SK-N-SH (cell line): ENCODE data around the gene NLRC5. TPM values are rescaled to one million over a fixed set of nuclear protein-coding genes. Genes with fewer than 3 reads are reported as not detected.

Experiments used
- CTCF ChIA-PET: fragments of 300-600, 350-600 bp; formaldehyde crosslinking; extraction: SDS; loops from one replicate; lab custom pipeline; 2021; lab: Yijun Ruan, JAX
- POLR2A ChIA-PET: fragments of 350-600 bp; sonication (Branson Sonifier 250); formaldehyde crosslinking; extraction: SDS; loops from one replicate; lab custom pipeline; 2020; ENCODE audit warnings: antibody characterized with exemption, inconsistent platforms; lab: Yijun Ruan, JAX
- DNase-seq: peaks from one replicate; pipeline ENCODE4 v3.0.0; 2012
- H2AFZ ChIP-seq: fragments of 200-600 bp; sonication (generic); 2 replicates; pipeline ENCODE4 v1.8.1; 2016; ENCODE audit warnings: antibody characterized with exemption, mild to moderate bottlenecking, low read depth
- H3F3A ChIP-seq: fragments of 200-600 bp; sonication (generic); replicated peaks from 2 replicates; pipeline ENCODE3; 2016; ENCODE audit warnings: antibody characterized with exemption, mild to moderate bottlenecking; ENCODE audit not compliant: insufficient read depth
- H3K27ac ChIP-seq, 2 experiments: fragments of 200-500 bp in 1 of 2; fragments of 200-600 bp in 1 of 2; sonication (Bioruptor generic) in 1 of 2; sonication (generic), shearing (Covaris generic) in 1 of 2; 2 replicates each; pipeline versions ENCODE4 v1.5.1 to v1.6.1; 2014 to 2016; ENCODE audit warnings: low read depth in 2 of 2, inconsistent platforms in 1 of 2, low read length in 1 of 2, mild to moderate bottlenecking in 1 of 2, mixed read lengths in 1 of 2
- H3K27me3 ChIP-seq: fragments of 200-600 bp; sonication (generic), shearing (Covaris generic); 2 replicates; pipeline ENCODE4 v1.6.1; 2016; ENCODE audit warnings: mixed run types; ENCODE audit not compliant: insufficient read depth
- H3K36me3 ChIP-seq, 2 experiments: fragments of 200-500 bp in 1 of 2; fragments of 200-600 bp in 1 of 2; sonication (Bioruptor generic) in 1 of 2; sonication (generic) in 1 of 2; replicated peaks in 1 of 2; 2 replicates each; pipeline versions ENCODE3 to v1.5.1; 2014 to 2016; ENCODE audit warnings: low read length in 1 of 2, mild to moderate bottlenecking in 1 of 2; ENCODE audit not compliant: insufficient read depth in 2 of 2, control insufficient read depth in 1 of 2
- H3K4me1 ChIP-seq, 2 experiments: fragments of 200-500 bp in 1 of 2; fragments of 200-600 bp in 1 of 2; sonication (Bioruptor generic) in 1 of 2; sonication (generic), shearing (Covaris generic) in 1 of 2; 2 replicates each; pipeline versions ENCODE4 v1.5.1 to v1.6.1; 2014 to 2016; ENCODE audit warnings: low read depth in 1 of 2, low read length in 1 of 2, mixed run types in 1 of 2; ENCODE audit not compliant: insufficient read depth in 2 of 2, control insufficient read depth in 1 of 2
- H3K4me2 ChIP-seq: fragments of 200-600 bp; sonication (generic), shearing (Covaris generic); 2 replicates; pipeline ENCODE4 v1.6.1; 2017; ENCODE audit warnings: mixed run types
- H3K4me3 ChIP-seq, 2 experiments: fragments of 200-500 bp in 1 of 2; fragments of 200-600 bp in 1 of 2; sonication (Bioruptor generic) in 1 of 2; sonication (generic), shearing (Covaris generic) in 1 of 2; 2 replicates each; pipeline versions ENCODE4 v1.5.1 to v1.8.1; 2014 to 2016; ENCODE audit warnings: low read depth in 2 of 2, inconsistent platforms in 1 of 2, low read length in 1 of 2, mild to moderate bottlenecking in 1 of 2, mixed read lengths in 1 of 2, moderate library complexity in 1 of 2
- H3K79me2 ChIP-seq: fragments of 200-600 bp; sonication (generic); 2 replicates; pipeline ENCODE4 v1.8.1; 2017; ENCODE audit warnings: mild to moderate bottlenecking; ENCODE audit not compliant: insufficient read depth
- H3K9ac ChIP-seq: fragments of 200-600 bp; sonication (generic); 2 replicates; pipeline ENCODE4 v1.6.1; 2017; ENCODE audit warnings: mixed run types
- H3K9me2 ChIP-seq: fragments of 200-600 bp; sonication (generic); 2 replicates; pipeline ENCODE4 v1.6.1; 2017; ENCODE audit warnings: mixed run types
- H3K9me3 ChIP-seq: fragments of 200-600 bp; sonication (generic); 2 replicates; pipeline ENCODE4 v1.6.1; 2017; ENCODE audit warnings: mixed run types, mild to moderate bottlenecking, moderate library complexity
- H4K20me1 ChIP-seq: fragments of 200-600 bp; sonication (generic); 2 replicates; pipeline ENCODE4 v1.6.1; 2017; ENCODE audit warnings: mild to moderate bottlenecking, mixed run types; ENCODE audit not compliant: insufficient read depth
- CHD2 ChIP-seq: fragments of 150-350 bp; IDR thresholded peaks from 2 replicates; pipeline ENCODE4 v1.6.1; 2018; ENCODE audit warnings: low read length; ENCODE audit not compliant: partially characterized antibody
- CTCF ChIP-seq: fragments of 200-600 bp; sonication (generic); IDR thresholded peaks from 2 replicates; pipeline ENCODE4 v1.6.1; 2017; ENCODE audit warnings: antibody characterized with exemption, mild to moderate bottlenecking, moderate library complexity
- EP300 ChIP-seq, 2 experiments: IDR thresholded peaks; 2 replicates each; pipeline versions ENCODE4 v1.4.0 to v1.6.1; 2012; ENCODE audit warnings: borderline replicate concordance in 1 of 2, low read depth in 1 of 2, low read length in 1 of 2
- EZH2phosphoT487 ChIP-seq: fragments of 200-600 bp; sonication (generic); IDR thresholded peaks from 2 replicates; pipeline ENCODE4 v1.6.1; 2017; ENCODE audit warnings: low read depth, mixed run types, mild to moderate bottlenecking, antibody characterized with exemption, moderate library complexity, borderline replicate concordance
- FOXJ3 ChIP-seq: sonication (generic); formaldehyde crosslinking; IDR thresholded peaks from 2 replicates; pipeline ENCODE4 v1.5.1; 2020; ENCODE audit warnings: mild to moderate bottlenecking, missing genetic modification reagents
- FOXM1 ChIP-seq: IDR thresholded peaks from 2 replicates; pipeline ENCODE4 v1.4.0; 2012; ENCODE audit warnings: low read depth, mild to moderate bottlenecking
- GATA2 ChIP-seq: sonication (generic); formaldehyde crosslinking; IDR thresholded peaks from 2 replicates; pipeline ENCODE4 v1.5.0; 2020; ENCODE audit warnings: mild to moderate bottlenecking, missing genetic modification reagents
- JUND ChIP-seq: IDR thresholded peaks from 2 replicates; pipeline ENCODE4 v1.4.0; 2012
- MEF2A ChIP-seq: IDR thresholded peaks from 2 replicates; pipeline ENCODE4 v1.4.0; 2012; ENCODE audit warnings: low read depth, borderline replicate concordance
- NRF1 ChIP-seq: IDR thresholded peaks from 2 replicates; pipeline ENCODE4 v1.6.1; 2012; ENCODE audit warnings: low read depth, mild to moderate bottlenecking, low read length
- POLR2AphosphoS5 ChIP-seq: IDR thresholded peaks from 2 replicates; pipeline ENCODE4 v1.6.1; 2012; ENCODE audit warnings: low read depth, low read length
- RAD21 ChIP-seq: IDR thresholded peaks from 2 replicates; pipeline ENCODE4 v1.6.1; 2012; ENCODE audit warnings: mild to moderate bottlenecking, low read length
- RXRA ChIP-seq: IDR thresholded peaks from 2 replicates; pipeline ENCODE4 v1.4.0; 2012; ENCODE audit warnings: low read depth, mild to moderate bottlenecking, borderline replicate concordance
- TCF12 ChIP-seq: IDR thresholded peaks from 2 replicates; pipeline ENCODE4 v1.4.0; 2012
- USF1 ChIP-seq: IDR thresholded peaks from 2 replicates; pipeline ENCODE4 v1.4.0; 2012; ENCODE audit warnings: low read depth, borderline replicate concordance
- USF2 ChIP-seq: fragments of 150-350 bp; IDR thresholded peaks from 2 replicates; pipeline ENCODE4 v1.6.1; 2017; ENCODE audit warnings: antibody characterized with exemption, low read length, low read depth, borderline replicate concordance
- ZBTB33 ChIP-seq: IDR thresholded peaks from 2 replicates; pipeline ENCODE4 v1.4.0; 2012; ENCODE audit warnings: low read depth, borderline replicate concordance
- WGBS: methylation state at CpG from one replicate; pipeline ENCODE4 v1.1.6; 2017; ENCODE audit warnings: low lambda C conversion rate; 5-methylcytosine and 5-hydroxymethylcytosine counted together
- polyA plus RNA-seq, 3 experiments: library from polyadenylated mRNA; depleted of rRNA; stranded (reverse); fragments of >200 nt; gene quantifications; 2 replicates each; pipeline ENCODE4 v1.2.3, GENCODE V29; 2012

NLRC5 gene
- polyA plus RNA-seq, 1 of the 3 experiments (the other 2 are of a cell fraction) = 6.5 TPM

GRCh38 chr16:57049678-57050077 lies 60.3 kb downstream of the NLRC5 start:
- Histone ChIP-seq H3K27ac (no peak overlapping the region), H3K27me3 (no peaks in the 10 kb centered on the region), H3K9me2 (no peaks in the 10 kb centered on the region), H2AFZ (no peak overlapping the region), H3K9me3 (no peaks in the 10 kb centered on the region), H3K4me2 (no peak overlapping the region), H3K4me1 (no peaks in the 10 kb centered on the region), H4K20me1 (no peaks in the 10 kb centered on the region), H3K79me2 (no peaks in the 10 kb centered on the region), H3K9ac (no peak overlapping the region), H3F3A (no peaks in the 10 kb centered on the region), H3K36me3 (no peaks in the 10 kb centered on the region), H3K4me3 (no peak overlapping the region)
- POLR2A ChIA-PET = no interaction called here
- no peak for DNase-seq
- CTCF ChIA-PET = no interaction called here
- WGBS = 92% methylated on average over 4 of the region's 4 CpGs
- no peak for TF ChIP-seq EP300 (IDR thresholded peaks at IDR 0.05; ENCODE audit: borderline replicate concordance in 1 of 2, low read depth in 1 of 2, low read length in 1 of 2)
- TF ChIP-seq FOXM1 = no peak
- TF ChIP-seq USF2 = no peak
- TF ChIP-seq GATA2 (CRISPR knock-in tag) = no peak
- no peak for TF ChIP-seq MEF2A
- no peak for TF ChIP-seq FOXJ3 (CRISPR knock-in tag)
- no peak for TF ChIP-seq USF1
- no peak for TF ChIP-seq EZH2phosphoT487
- no peak for TF ChIP-seq NRF1
- no peak for TF ChIP-seq CTCF
- TF ChIP-seq POLR2AphosphoS5 = no peak
- no peak for TF ChIP-seq RAD21
- no peak for TF ChIP-seq RXRA
- TF ChIP-seq ZBTB33 = no peak
- TF ChIP-seq CHD2 = no peak
- no peak for TF ChIP-seq JUND
- TF ChIP-seq TCF12 = no peak
